GDM1 (cell line): ENCODE measurements around the gene CDH2.

ENCODE experiments used
- DNase-seq: peaks from one replicate; lab custom pipeline; 2025; lab: John Stamatoyannopoulos, UW

Gene CDH2

GRCh38 chr18:28127228-28127627 is 49.7 kb downstream of the CDH2 start:
- no peak for DNase-seq

- no peak for DNase-seq
Measured at GRCh38 chr18:28126768-28127167, 50.2 kb downstream of the CDH2 start.

- DNase-seq, result no peak
Measured at GRCh38 chr18:28125051-28125450, 51.9 kb downstream of the CDH2 start.

DNA sequence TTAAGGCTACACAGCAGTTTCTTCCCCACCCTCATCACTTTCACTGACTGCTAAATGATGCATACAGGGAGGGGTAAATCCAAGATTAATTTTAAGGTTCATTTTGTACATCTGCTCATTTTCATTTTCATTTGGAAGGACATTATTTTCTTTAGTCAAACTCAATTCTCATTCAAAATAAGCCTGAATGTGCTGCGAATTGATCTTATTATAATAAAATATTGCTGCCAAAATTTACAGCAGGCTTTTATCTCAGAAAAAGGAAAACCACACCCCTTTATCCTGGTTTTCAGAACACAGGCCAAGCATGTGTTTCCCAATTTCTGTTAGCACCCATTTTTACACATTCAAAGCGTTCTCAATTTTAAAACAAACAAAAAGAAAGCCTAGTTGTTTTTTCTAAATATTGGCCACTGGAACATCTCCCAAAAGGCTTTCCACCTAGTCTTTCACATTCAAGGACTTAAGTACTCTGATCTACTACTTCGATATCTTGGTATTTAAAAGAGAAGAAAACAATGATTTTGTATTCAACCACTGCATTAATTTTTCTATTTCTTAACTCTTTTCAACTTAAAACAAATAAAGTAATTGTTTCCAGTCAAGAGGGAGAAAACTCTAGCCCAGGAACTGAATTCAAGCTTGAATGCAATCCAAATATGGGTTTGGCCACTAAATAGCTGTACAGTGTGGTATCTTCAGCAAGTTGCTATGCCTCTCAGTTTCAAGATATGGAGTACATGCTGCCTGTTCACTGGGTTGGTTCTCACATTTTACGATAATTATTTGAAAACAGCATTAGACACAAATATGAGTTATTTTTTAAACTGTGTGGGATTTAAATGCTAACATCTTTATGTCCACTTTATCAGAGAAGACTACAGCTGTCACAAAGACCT is 52.5 kb downstream of the CDH2 start:
- no peak for DNase-seq

DNA sequence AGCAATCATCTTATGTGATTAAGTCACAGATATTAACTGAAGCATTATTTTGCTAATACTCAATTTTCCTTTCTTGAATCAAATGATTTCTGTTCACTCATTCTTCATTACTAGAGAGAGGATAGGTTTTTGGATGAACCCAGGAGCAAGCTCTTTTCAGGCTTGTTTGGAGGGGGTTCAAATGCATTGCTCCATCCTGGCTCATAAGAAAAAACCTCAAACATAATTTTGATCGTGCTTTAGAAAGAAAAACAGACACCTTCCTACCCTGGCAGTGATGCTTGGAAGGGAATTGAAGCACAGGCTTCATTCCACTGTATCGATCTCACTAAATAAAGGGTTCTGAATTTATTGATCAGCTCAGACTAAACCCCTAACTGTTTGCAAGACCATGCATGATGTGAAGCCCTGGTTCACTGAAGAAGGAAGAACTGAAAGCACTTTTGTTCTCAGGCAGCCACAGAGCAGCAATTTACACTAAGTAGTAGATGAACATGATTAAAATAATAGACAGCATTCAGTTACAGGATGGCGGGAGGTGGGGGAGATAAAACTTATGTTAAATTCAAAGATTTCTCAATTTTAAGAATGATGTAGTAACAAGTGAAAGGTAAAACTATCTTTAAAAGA is 53.4 kb downstream of the CDH2 start:
- no peak for DNase-seq

- DNase-seq, result no peak
Measured at GRCh38 chr18:28120828-28121515, 56.0 kb downstream of the CDH2 start.

- no peak for DNase-seq
Measured at GRCh38 chr18:28116461-28116860, 60.5 kb downstream of the CDH2 start.

GRCh38 chr18:28115149-28115550 is 61.8 kb downstream of the CDH2 start:
- no peak for DNase-seq

DNA sequence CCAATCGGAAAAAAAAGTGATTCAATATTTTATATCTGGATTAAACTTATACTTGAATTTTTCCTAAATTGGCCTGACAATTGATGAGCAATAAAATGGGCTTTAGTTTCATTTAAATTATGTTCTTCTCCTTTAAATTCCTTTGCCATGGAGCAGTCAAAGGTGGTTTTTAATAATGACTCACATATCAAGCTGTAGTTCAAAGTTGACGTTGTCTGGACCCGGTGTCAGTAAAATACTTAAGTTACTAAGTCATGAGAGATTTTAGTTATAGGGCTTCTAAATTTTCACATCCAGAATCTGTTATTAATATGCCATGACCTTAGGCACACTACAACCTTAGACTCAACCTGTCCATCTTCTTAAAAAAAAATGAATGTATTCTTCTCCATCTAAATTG is 62.5 kb downstream of the CDH2 start:
- no peak for DNase-seq

DNA sequence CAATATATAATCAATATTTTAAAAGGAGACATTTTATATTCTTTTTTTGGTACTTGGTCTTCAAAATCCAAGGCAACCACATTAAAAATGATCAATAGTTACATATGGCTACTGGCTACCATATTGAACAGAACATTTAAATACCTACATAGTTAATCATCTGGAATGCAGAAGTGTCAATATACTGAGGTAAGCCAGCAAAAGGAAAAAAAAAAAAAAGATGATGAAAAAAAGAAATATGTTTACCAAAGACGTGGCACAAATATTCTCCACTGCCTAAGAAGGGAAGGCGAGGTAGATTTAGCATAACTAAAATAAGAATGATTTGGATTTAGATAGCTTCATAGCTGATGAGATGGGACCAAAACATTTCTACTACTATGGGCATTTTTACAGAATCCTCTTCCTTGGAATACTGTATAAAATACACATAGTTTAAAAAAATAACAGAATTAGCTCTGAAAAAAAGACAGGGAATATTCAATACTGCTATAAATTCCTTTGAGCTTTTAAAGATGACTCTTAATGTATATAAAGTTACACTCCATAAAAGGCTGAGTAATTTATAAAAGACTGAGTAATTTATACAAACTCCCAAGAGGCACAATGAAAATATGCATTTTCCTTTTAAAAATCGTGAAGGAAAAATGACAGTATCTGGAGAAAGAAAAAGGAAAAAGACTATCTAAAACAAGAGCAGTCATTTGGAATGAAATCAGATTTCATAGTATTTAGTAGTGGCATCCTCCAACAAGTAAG is 63.5 kb downstream of the CDH2 start:
- DNase-seq, result no peak

GRCh38 chr18:28112056-28112470 is 64.9 kb downstream of the CDH2 start:
- DNase-seq, result no peak

GRCh38 chr18:28110924-28111323 is 66.0 kb downstream of the CDH2 start:
- no peak for DNase-seq

DNA sequence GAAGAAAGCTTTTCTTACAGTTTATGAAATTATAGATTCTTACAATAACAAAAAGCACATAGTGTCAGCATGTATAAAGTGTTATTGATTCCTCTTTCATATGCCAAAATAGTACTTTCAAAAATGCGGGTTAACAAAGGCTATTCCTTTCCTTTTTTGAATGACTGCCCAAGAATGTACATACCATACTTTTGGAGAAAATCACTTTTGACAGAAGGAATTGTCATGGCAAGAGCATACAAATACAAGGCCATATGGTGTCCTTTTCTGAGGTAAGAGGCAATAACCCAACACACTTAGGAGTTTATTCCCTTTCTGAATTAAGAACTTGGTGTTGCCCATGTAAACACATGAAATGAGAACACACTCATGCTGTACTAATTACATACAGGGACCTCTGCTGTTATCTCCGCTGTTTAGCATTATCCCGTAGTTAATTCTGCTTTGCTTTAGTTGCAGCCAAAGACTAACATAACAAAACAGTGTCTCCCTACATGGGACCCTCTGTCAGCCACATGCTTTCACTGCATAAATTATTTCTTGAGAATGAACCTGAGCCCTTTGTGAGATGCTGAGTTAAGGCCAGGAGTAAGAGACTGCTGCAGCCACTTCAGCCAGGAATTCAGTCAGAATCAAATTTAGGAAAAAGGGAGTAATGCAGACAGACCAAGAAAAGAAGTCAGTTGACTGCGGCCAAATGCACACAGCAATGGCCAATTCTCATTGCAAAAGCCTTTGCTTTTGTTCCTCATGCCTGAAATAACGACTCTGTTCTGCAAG is 67.0 kb downstream of the CDH2 start:
- DNase-seq, result no peak

DNA sequence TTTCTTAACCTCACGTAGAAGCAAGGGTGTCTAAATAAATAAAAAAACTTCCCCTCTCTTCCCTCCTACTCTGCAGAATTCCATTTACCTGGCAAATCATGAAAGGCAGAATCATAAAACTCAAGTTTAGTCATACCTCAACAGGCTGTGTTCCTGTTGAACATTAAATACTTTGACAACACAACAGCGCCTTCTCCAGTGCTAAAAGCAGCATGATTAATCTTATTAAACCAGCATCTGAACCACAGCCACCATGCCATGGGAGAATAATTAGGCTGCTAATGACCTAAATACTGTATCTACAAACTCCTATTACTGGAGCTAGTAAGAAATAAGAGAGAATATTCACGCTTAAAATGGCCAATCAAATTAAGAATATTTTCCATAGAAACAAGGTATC is 68.1 kb downstream of the CDH2 start:
- no peak for DNase-seq

- no peak for DNase-seq
Measured at GRCh38 chr18:28108254-28108653, 68.7 kb downstream of the CDH2 start.

GRCh38 chr18:28099237-28099636 is 77.7 kb downstream of the CDH2 start:
- no peak for DNase-seq

DNA sequence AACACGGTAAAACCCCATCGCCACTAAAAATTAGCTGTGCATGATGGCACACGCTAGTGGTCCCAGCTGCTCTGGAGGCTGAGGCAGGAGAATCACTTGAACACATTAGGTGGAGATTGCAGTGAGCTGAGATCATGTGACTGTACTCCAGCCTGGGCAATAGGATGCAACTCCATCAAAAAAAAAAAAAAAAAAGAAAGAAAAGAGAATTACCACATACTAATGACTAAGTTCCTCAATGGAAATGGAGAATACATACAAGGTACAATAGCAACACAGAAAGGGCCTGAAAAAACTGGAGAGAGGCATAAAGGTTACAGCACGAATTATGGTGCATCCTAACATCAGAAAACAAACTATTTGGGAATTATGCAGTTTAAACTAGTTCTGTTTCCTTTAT is 81.3 kb downstream of the CDH2 start:
- DNase-seq, result no peak

DNA sequence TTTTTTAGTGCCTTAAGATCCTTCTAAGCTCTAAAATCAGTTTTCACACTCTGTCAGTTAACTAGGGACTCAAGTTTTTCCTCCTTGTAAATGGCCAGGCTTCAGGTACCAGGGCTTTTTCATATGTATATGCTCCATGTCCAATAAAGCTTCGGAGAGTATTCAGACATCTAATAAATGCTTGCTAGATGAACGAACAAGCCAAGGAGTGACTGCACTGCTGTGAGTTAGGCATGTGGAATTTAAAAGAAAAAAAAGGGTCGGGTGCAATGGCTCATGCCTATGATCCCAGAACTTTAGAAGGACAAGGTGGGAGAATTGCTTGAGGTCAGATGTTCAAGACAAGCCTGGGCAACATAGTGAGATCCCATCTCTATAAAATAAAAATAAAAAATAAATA is 81.9 kb downstream of the CDH2 start:
- no peak for DNase-seq

DNA sequence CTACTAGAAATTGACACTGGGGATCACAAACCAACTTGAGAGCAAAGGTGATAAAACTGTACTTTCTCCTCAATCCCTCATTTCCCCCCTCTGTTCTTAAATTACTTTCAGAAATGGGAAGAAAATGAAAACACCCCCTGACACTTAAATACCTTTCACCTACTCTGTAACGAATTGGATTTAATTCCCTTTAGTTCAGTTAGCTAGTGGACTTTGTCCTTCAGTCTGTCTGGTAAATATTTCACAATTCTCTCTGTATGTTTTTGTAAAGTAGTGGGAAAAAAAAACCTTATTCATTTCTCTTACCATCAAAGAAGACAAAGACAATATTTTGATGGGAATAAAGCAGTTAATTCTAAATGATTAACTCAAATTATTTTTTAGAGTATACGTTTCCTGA is 85.7 kb downstream of the CDH2 start:
- DNase-seq, result no peak

GRCh38 chr18:28088477-28088876 is 88.5 kb downstream of the CDH2 start:
- DNase-seq, result no peak
